Measurements from ENCODE around the gene LMF1. TPM values are rescaled to one million over a fixed set of nuclear protein-coding genes. Genes with fewer than 3 reads are reported as not detected.
"Not testable (repeated sequence)": the region's sequence is repeated elsewhere in the genome, so short reads cannot be mapped to it uniquely, and the experiment has no call there.

LMF1 gene
- polyA plus RNA-seq, 1 experiment, result 28.9 TPM

DNA sequence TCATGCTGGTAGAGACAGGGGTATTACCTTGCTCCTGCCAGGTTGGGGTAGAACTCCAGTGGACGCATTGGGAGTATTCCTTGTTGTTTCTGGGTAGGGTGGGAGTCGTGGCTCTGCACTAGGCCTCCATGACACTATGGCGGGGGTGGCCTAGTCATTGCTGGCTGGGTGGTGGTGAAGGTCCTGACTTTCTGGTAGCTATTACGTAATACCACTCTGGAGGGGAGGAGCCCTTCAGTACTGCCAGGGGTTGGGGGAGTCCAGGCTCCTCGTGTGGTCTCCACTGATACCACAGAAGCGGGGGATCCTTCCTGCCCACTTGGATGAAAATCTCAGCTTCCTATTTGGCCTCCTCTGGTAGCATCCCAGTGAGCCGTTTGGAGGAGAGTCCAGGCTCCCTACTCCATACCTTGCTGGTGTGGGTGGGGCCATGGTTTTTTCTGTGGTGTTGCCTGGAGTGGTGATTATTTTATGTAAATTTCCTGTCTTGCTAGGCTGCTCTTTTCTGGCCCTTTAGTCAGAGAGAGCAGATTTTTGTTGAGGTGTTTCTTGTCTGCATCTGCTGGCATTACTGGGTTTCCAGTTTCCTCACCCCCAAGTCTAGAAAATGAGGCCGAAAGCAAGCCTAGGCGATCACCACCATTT, 104.4 kb downstream of the LMF1 start:
- Histone ChIP-seq H3K4me3 (ENCODE audit: low read depth, low read length) (no peak overlapping the region), H3K36me3 (ENCODE audit: control insufficient read depth, insufficient read depth, low read length) (no peaks in the 10 kb centered on the region; the same call in 1 of the 2 replicates), H3K27me3 (ENCODE audit: control insufficient read depth, insufficient read depth, low read length) (no peaks in the 10 kb centered on the region)
- TF ChIP-seq, protein P1, sequence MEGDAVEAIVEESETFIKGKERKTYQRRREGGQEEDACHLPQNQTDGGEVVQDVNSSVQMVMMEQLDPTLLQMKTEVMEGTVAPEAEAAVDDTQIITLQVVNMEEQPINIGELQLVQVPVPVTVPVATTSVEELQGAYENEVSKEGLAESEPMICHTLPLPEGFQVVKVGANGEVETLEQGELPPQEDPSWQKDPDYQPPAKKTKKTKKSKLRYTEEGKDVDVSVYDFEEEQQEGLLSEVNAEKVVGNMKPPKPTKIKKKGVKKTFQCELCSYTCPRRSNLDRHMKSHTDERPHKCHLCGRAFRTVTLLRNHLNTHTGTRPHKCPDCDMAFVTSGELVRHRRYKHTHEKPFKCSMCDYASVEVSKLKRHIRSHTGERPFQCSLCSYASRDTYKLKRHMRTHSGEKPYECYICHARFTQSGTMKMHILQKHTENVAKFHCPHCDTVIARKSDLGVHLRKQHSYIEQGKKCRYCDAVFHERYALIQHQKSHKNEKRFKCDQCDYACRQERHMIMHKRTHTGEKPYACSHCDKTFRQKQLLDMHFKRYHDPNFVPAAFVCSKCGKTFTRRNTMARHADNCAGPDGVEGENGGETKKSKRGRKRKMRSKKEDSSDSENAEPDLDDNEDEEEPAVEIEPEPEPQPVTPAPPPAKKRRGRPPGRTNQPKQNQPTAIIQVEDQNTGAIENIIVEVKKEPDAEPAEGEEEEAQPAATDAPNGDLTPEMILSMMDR (IDR thresholded peaks at IDR 0.05; ENCODE audit: insufficient read depth, low read depth, low read length), result no peak
- CTCF ChIA-PET, result no interaction called here
- DNase-seq (ENCODE audit: low read depth), result no peak
- POLR2A ChIA-PET, result no interaction called here

DNA sequence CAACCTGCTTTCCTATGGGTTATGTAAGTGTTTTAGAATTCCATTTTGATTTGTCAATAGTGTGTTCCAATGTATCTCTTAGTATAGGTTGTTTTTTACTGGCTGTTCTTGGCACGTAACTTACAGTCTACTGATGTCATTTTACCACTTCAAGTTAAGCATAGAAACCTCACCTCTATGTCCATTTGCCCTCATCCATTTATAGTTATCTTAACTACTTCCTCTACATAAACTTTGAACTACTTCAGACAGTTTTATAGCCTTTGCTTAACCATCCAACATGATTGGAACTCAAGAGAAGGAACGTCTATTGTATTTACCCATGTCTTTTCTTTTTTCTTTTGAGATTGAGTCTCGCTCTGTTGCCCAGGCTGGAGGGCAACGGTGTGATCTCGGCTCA, 105.8 kb downstream of the LMF1 start:
- CTCF ChIA-PET, result no interaction called here
- no peak for DNase-seq (ENCODE audit: low read depth)
- TF ChIP-seq, protein P1 (IDR thresholded peaks at IDR 0.05; ENCODE audit: insufficient read depth, low read depth, low read length), result no peak
- no peaks in the 10 kb centered on the region for H3K27me3 ChIP-seq (ENCODE audit: control insufficient read depth, insufficient read depth, low read length)
- no peak overlapping the region for H3K4me3 ChIP-seq (ENCODE audit: low read depth, low read length)
- no peaks in the 10 kb centered on the region; the same call in 1 of the 2 replicates for H3K36me3 ChIP-seq (ENCODE audit: control insufficient read depth, insufficient read depth, low read length)
- POLR2A ChIA-PET, result no interaction called here

DNA sequence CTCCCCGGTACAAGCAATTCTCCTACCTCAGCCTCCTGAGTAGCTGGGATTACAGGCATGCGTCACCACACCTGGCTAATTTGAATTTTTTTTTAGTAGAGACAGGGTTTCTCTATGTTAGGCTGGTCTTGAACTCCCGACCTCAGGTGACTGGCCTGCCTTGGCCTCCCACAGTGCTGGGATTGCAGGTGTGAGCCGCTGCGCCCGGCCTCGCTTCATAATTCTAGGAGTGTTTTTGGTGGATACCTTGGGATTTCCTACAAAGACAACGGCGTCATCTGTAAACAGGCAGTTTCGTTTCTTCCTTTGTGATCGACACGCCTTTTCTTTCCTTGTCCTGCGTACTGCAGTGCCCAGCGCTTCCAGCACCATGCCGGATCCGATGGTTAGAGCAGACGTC, 109.3 kb downstream of the LMF1 start:
- TF ChIP-seq, protein P1 (IDR thresholded peaks at IDR 0.05; ENCODE audit: insufficient read depth, low read depth, low read length), result no peak
- POLR2A ChIA-PET, result no interaction called here
- no peak for DNase-seq (ENCODE audit: low read depth)
- CTCF ChIA-PET, result no interaction called here
- Histone ChIP-seq H3K4me3 (ENCODE audit: low read depth, low read length) (no peak overlapping the region), H3K36me3 (ENCODE audit: control insufficient read depth, insufficient read depth, low read length) (no peaks in the 10 kb centered on the region), H3K27me3 (ENCODE audit: control insufficient read depth, insufficient read depth, low read length) (no peaks in the 10 kb centered on the region)

DNA sequence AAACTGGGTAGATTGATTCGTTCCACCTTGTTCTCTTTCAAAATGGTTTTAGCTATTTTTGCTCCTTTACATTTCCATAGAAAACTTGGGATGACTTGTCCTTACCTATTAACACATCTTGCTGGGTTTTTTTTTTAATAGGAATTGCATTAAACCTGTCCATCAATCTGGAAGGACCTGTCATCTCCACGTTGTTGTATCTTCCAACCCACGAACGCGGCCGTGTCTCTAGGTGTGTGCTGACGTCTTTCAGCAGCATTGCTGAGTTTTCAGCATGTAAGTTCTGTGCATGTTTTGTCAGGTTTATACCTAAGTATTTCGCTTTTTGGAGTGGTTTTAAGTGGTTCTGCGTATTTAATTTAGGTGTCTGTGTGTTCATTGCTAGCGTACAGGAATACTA, 109.9 kb downstream of the LMF1 start:
- TF ChIP-seq, protein P1 (IDR thresholded peaks at IDR 0.05; ENCODE audit: insufficient read depth, low read depth, low read length), result no peak
- Histone ChIP-seq H3K27me3 (ENCODE audit: control insufficient read depth, insufficient read depth, low read length) (no peaks in the 10 kb centered on the region), H3K36me3 (ENCODE audit: control insufficient read depth, insufficient read depth, low read length) (no peaks in the 10 kb centered on the region), H3K4me3 (ENCODE audit: low read depth, low read length) (no peak overlapping the region)
- no peak for DNase-seq (ENCODE audit: low read depth)
- ChIA-PET POLR2A (no interaction called here), CTCF (no interaction called here)

DNA sequence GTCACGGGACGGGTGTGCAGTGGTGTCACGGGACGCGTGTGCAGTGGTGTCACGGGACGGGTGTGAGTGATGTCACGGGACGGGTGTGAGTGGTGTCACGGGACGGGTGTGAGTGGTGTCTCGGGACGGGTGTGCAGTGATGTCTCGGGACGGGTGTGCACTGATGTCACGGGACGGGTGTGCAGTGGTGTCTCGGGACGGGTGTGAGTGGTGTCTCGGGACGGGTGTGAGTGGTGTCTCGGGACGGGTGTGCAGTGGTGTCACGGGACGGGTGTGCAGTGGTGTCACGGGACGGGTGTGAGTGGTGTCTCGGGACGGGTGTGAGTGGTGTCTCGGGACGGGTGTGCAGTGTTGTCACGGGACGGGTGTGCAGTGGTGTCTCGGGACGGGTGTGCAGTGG, 111.8 kb downstream of the LMF1 start:
- POLR2A ChIA-PET; CTCF ChIA-PET; H3K36me3 ChIP-seq (ENCODE audit: control insufficient read depth, insufficient read depth, low read length); H3K4me3 ChIP-seq (ENCODE audit: low read depth, low read length); H3K27me3 ChIP-seq (ENCODE audit: control insufficient read depth, insufficient read depth, low read length); DNase-seq (ENCODE audit: low read depth): not testable (repeated sequence)

DNA sequence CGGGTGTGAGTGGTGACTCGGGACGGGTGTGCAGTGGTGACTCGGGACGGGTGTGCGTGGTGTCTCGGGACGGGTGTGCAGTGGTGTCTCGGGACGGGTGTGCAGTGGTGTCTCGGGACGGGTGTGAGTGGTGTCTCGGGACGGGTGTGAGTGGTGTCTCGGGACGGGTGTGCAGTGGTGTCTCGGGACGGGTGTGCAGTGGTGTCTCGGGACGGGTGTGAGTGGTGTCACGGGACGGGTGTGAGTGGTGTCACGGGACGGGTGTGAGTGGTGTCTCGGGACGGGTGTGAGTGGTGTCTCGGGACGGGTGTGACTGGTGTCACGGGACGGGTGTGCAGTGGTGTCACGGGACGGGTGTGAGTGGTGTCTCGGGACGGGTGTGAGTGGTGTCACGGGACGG, 112.3 kb downstream of the LMF1 start:
- H3K36me3 ChIP-seq (ENCODE audit: control insufficient read depth, insufficient read depth, low read length); H3K27me3 ChIP-seq (ENCODE audit: control insufficient read depth, insufficient read depth, low read length); DNase-seq (ENCODE audit: low read depth); CTCF ChIA-PET; H3K4me3 ChIP-seq (ENCODE audit: low read depth, low read length); POLR2A ChIA-PET: not testable (repeated sequence)

All from BJ (cell line).